HepG2 (cell line): ENCODE results near the gene PDE6C. TPM values are rescaled to one million over a fixed set of nuclear protein-coding genes. Genes with fewer than 3 reads are reported as not detected.

Experiments
- ARID5B ChIP-seq: IDR thresholded peaks from 2 replicates; pipeline ENCODE4 v1.4.0; 2020; ENCODE audit warnings: mild to moderate bottlenecking, missing genetic modification reagents
- BHLHE40 ChIP-seq: IDR thresholded peaks from 2 replicates; pipeline ENCODE4 v1.6.1; 2011; ENCODE audit warnings: low read length, improper control_type of control experiment
- CREB1 ChIP-seq, 2 experiments: fragments of 450-650 bp in 1 of 2; IDR thresholded peaks; 2 replicates each; pipeline ENCODE4 v1.6.1; 2016 to 2017; ENCODE audit warnings: control low read depth in 1 of 2, mild to moderate bottlenecking in 1 of 2, missing compliant biosample characterization in 1 of 2, missing genetic modification characterization in 1 of 2
- CSRNP2 ChIP-seq: sonication (generic); formaldehyde crosslinking; conservative IDR thresholded peaks from 2 replicates; pipeline ENCODE4 v1.8.0; 2022; ENCODE audit warnings: low read depth, missing genetic modification reagents
- DDIT3 ChIP-seq: sonication (generic); formaldehyde crosslinking; IDR thresholded peaks from 2 replicates; pipeline ENCODE4 v1.4.0; 2020; ENCODE audit warnings: mild to moderate bottlenecking, missing genetic modification reagents
- FOXA1 ChIP-seq, 2 experiments: fragments of 450-650 bp in 1 of 2; sonication (generic) in 1 of 2; formaldehyde crosslinking in 1 of 2; IDR thresholded peaks; 2 replicates each; pipeline versions ENCODE4 v1.4.0 to v1.6.1; 2016 to 2020; ENCODE audit warnings: missing genetic modification reagents in 1 of 2
- HDAC1 ChIP-seq: sonication (generic); formaldehyde crosslinking; IDR thresholded peaks from 2 replicates; pipeline ENCODE4 v1.5.1; 2020; ENCODE audit warnings: mild to moderate bottlenecking, missing genetic modification reagents
- JUN ChIP-seq: sonication (generic); formaldehyde crosslinking; IDR thresholded peaks from 2 replicates; pipeline ENCODE4 v1.4.0; 2020; ENCODE audit warnings: mild to moderate bottlenecking, missing genetic modification reagents
- JUND ChIP-seq: sonication (generic); formaldehyde crosslinking; IDR thresholded peaks from 2 replicates; pipeline ENCODE4 v1.8.0; 2022; ENCODE audit warnings: mild to moderate bottlenecking, missing genetic modification reagents
- MIXL1 ChIP-seq: IDR thresholded peaks from 2 replicates; pipeline ENCODE4 v1.6.1; 2016
- POGZ ChIP-seq: sonication (generic); formaldehyde crosslinking; IDR thresholded peaks from 2 replicates; pipeline ENCODE4 v1.4.0; 2020; ENCODE audit warnings: mild to moderate bottlenecking, missing genetic modification reagents
- RARA ChIP-seq: IDR thresholded peaks from 2 replicates; pipeline ENCODE4 v1.6.1; 2016; ENCODE audit warnings: missing genetic modification reagents, missing compliant biosample characterization
- RCOR2 ChIP-seq: IDR thresholded peaks from 2 replicates; pipeline ENCODE4 v1.6.1; 2016; ENCODE audit warnings: missing biosample characterization, missing genetic modification reagents
- SALL1 ChIP-seq: sonication (generic); formaldehyde crosslinking; IDR thresholded peaks from 2 replicates; pipeline ENCODE4 v1.8.0; 2022; ENCODE audit warnings: mild to moderate bottlenecking, missing genetic modification reagents
- TBL1XR1 ChIP-seq: fragments of 150-350 bp; IDR thresholded peaks from 2 replicates; pipeline ENCODE4 v1.6.1; 2014; ENCODE audit warnings: borderline replicate concordance, low read length; ENCODE audit not compliant: partially characterized antibody
- TBX2 ChIP-seq: sonication (generic); formaldehyde crosslinking; IDR thresholded peaks from 2 replicates; pipeline ENCODE4 v1.5.0; 2020; ENCODE audit warnings: missing genetic modification reagents, mild to moderate bottlenecking, borderline replicate concordance
- TEAD3 ChIP-seq: optimal IDR thresholded peaks from 2 replicates; pipeline ENCODE3; 2016; ENCODE audit warnings: borderline replicate concordance
- TMF1 ChIP-seq: sonication (generic); formaldehyde crosslinking; IDR thresholded peaks from 2 replicates; pipeline ENCODE4 v1.8.1; 2022; ENCODE audit warnings: low read depth, missing genetic modification reagents
- ZMYM3 ChIP-seq: sonication (generic); formaldehyde crosslinking; IDR thresholded peaks from 2 replicates; pipeline ENCODE4 v1.5.1; 2020; ENCODE audit warnings: mild to moderate bottlenecking, missing genetic modification reagents
- ZNF263 ChIP-seq: sonication (generic); formaldehyde crosslinking; IDR thresholded peaks from 2 replicates; pipeline ENCODE4 v1.4.0; 2020; ENCODE audit warnings: missing genetic modification reagents
- ZNF34 ChIP-seq: sonication (generic); formaldehyde crosslinking; IDR thresholded peaks from 2 replicates; pipeline ENCODE4 v1.4.0; 2020; ENCODE audit warnings: mild to moderate bottlenecking, missing genetic modification reagents, borderline replicate concordance
- ZNF441 ChIP-seq: sonication (generic); formaldehyde crosslinking; IDR thresholded peaks from 2 replicates; pipeline ENCODE4 v1.7.0; 2021; ENCODE audit warnings: missing genetic modification reagents, borderline replicate concordance
- ZNF597 ChIP-seq: sonication (generic); formaldehyde crosslinking; IDR thresholded peaks from 2 replicates; pipeline ENCODE4 v1.5.0; 2020; ENCODE audit warnings: missing genetic modification reagents
- ZNF788 ChIP-seq: sonication (generic); formaldehyde crosslinking; IDR thresholded peaks from 2 replicates; pipeline ENCODE4 v1.5.0; 2020; ENCODE audit warnings: mild to moderate bottlenecking, missing genetic modification reagents, borderline replicate concordance
- ZSCAN25 ChIP-seq: sonication (generic); formaldehyde crosslinking; IDR thresholded peaks from 2 replicates; pipeline ENCODE4 v1.8.0; 2022; ENCODE audit warnings: mild to moderate bottlenecking, missing genetic modification reagents
- polyA plus RNA-seq, 8 experiments: library from polyadenylated mRNA; depleted of rRNA in 3 of 8; stranded (reverse) in 7 of 8; unstranded in 1 of 8; fragments of >200 nt; fragmentation: Illumina TruSeq in 4 of 8; extraction: Trizol in 4 of 8; gene quantifications; 2 replicates each; pipeline versions ENCODE4 v1.2.1 to v1.2.3, GENCODE V29; 2011 to 2016; ENCODE audit warnings: low read depth in 4 of 8, missing spikeins in 1 of 8, mixed read lengths in 1 of 8; ENCODE audit not compliant: insufficient read depth in 1 of 8
- total RNA-seq, 5 experiments: library from RNA; depleted of rRNA; stranded (reverse); fragments of >200 nt; fragmentation: Illumina TruSeq; extraction: Trizol; gene quantifications; 2 replicates each; pipeline ENCODE4 v1.2.3, GENCODE V29; 2016; ENCODE audit warnings: low read depth in 1 of 5

Gene PDE6C
- total and polyA plus RNA-seq, 2 of the 13 experiments (the other 11 are each of a cell fraction or from before 2014, with no cell fraction given), result 0.64 TPM; not detected in 1

- TF ChIP-seq ZNF597 (CRISPR knock-in tag), result no peak
- peak; percentile 79 for TF ChIP-seq SALL1 (CRISPR knock-in tag)
- TF ChIP-seq TBL1XR1, result peak; percentile 27
- 0 out of 2 replicates have a peak, but pooled peaks have one; percentile 57 for TF ChIP-seq RCOR2
- TF ChIP-seq ZNF34, result no peak
- peak; percentile 91 for TF ChIP-seq TEAD3 (CRISPR knock-in tag)
- no peak for TF ChIP-seq CSRNP2 (CRISPR knock-in tag)
- TF ChIP-seq MIXL1, result 0 out of 2 replicates have a peak, but pooled peaks have one; percentile 13
- TF ChIP-seq BHLHE40, result 0 out of 2 replicates have a peak, but pooled peaks have one; percentile 3
- TF ChIP-seq DDIT3 (CRISPR knock-in tag), result no peak
- peak; percentile 95 for TF ChIP-seq ZMYM3 (CRISPR knock-in tag)
- no peak for TF ChIP-seq ZSCAN25 (CRISPR knock-in tag)
- 0 out of 2 replicates have a peak, but pooled peaks have one; percentile 22 for TF ChIP-seq ZNF788 (CRISPR knock-in tag)
- peak; percentile 52; the same call in 1 of the 2 replicates for TF ChIP-seq RARA (CRISPR knock-in tag)
- TF ChIP-seq ZNF441, result 0 out of 2 replicates have a peak, but pooled peaks have one; percentile 34
- TF ChIP-seq ZNF263 (CRISPR knock-in tag), result no peak
- no peak for TF ChIP-seq JUN (CRISPR knock-in tag)
- TF ChIP-seq JUND (CRISPR knock-in tag), result no peak
- TF ChIP-seq TMF1 (CRISPR knock-in tag), result no peak
- TF ChIP-seq CREB1 (IDR thresholded peaks at IDR 0.05), result peak; percentile 22; the same call in 1 of the 2 replicates
- TF ChIP-seq CREB1 (CRISPR knock-in tag; IDR thresholded peaks at IDR 0.05), result no peak
- peak; percentile 53 for TF ChIP-seq POGZ (CRISPR knock-in tag)
- peak; percentile 67 for TF ChIP-seq TBX2 (CRISPR knock-in tag)
- TF ChIP-seq HDAC1 (CRISPR knock-in tag), result 0 out of 2 replicates have a peak, but pooled peaks have one; percentile 30
- peak; percentile 62 for TF ChIP-seq ARID5B (CRISPR knock-in tag)
- TF ChIP-seq FOXA1 (IDR thresholded peaks at IDR 0.05), result no peak
- TF ChIP-seq FOXA1 (CRISPR knock-in tag; IDR thresholded peaks at IDR 0.05), result peak; percentile 35; the same call in 1 of the 2 replicates
Measured at GRCh38 chr10:93579089-93579488, 33.2 kb upstream of the PDE6C start (continued).
